Neural progenitor cell (in vitro differentiated cells): ENCODE measurements around the gene AUNIP.

Experiments used
- CTCF ChIP-seq: fragments of 200-600 bp; sonication (generic); IDR thresholded peaks from 2 replicates; pipeline ENCODE4 v1.5.1; 2017; ENCODE audit warnings: antibody characterized with exemption, mild to moderate bottlenecking
- EZH2phosphoT487 ChIP-seq: fragments of 200-600 bp; sonication (generic); IDR thresholded peaks from 2 replicates; pipeline ENCODE4 v1.6.1; 2017; ENCODE audit warnings: antibody characterized with exemption

GRCh38 chr1:25893116-25893515 is 33.9 kb upstream of the AUNIP start:
- TF ChIP-seq CTCF (no peak), EZH2phosphoT487 (no peak)
